Gastroesophageal sphincter (tissue), 4 donors: ENCODE results near the gene COMTD1. TPM values are rescaled to one million over a fixed set of nuclear protein-coding genes. Genes with fewer than 3 reads are reported as not detected.

Source experiments
- ATAC-seq: fragments of 150-250 bp; one replicate; pipeline ENCODE4 v1.9.1; 2016; ENCODE audit warnings: mild to moderate bottlenecking, moderate library complexity
- H3K27ac ChIP-seq, 4 donors: fragments of 200-600 bp; sonication (generic) in 3 of 4; 1 replicate in 3 of 4; 2 replicates in 1 of 4; pipeline ENCODE4 v1.5.1; 2016 to 2019
- H3K27me3 ChIP-seq: fragments of 200-600 bp; sonication (generic); one replicate; pipeline ENCODE4 v1.5.1; 2019
- H3K36me3 ChIP-seq, 2 donors: fragments of 200-600 bp; sonication (generic); one replicate each; pipeline ENCODE4 v1.5.1; 2019; ENCODE audit warnings: control low read depth in 1 of 2
- H3K4me1 ChIP-seq, 3 donors: fragments of 200-600 bp; sonication (generic); 1 replicate in 2 of 3; 2 replicates in 1 of 3; pipeline ENCODE4 v1.5.1; 2016 to 2019; ENCODE audit warnings: control low read depth in 2 of 3
- H3K4me3 ChIP-seq, 2 donors: fragments of 200-600 bp; sonication (generic); one replicate each; pipeline ENCODE4 v1.5.1; 2019; ENCODE audit warnings: mild to moderate bottlenecking in 1 of 2, moderate library complexity in 1 of 2
- H3K9me3 ChIP-seq, 3 donors: fragments of 200-600 bp; sonication (generic); one replicate each; pipeline ENCODE4 v1.5.1; 2017 to 2019; ENCODE audit warnings: control low read depth in 2 of 3
- CTCF ChIP-seq, 4 experiments: fragments of 200-600 bp in 2 of 4; fragments of 450-650 bp in 2 of 4; sonication (generic) in 1 of 4; IDR thresholded peaks; one replicate each; pipeline ENCODE4 v1.5.1; 2017 to 2019; ENCODE audit warnings: antibody characterized with exemption in 4 of 4, mild to moderate bottlenecking in 2 of 4, moderate library complexity in 2 of 4
- EP300 ChIP-seq: sonication (generic); formaldehyde crosslinking; IDR thresholded peaks from one replicate; pipeline ENCODE4 v1.6.1; 2017; ENCODE audit warnings: antibody characterized with exemption, mild to moderate bottlenecking
- POLR2A ChIP-seq, 2 donors: fragments of 450-650 bp; IDR thresholded peaks; one replicate each; pipeline ENCODE4 v1.6.1; 2017; ENCODE audit warnings: antibody characterized with exemption in 2 of 2, mild to moderate bottlenecking in 2 of 2, moderate library complexity in 1 of 2
- POLR2AphosphoS5 ChIP-seq: sonication (generic); formaldehyde crosslinking; IDR thresholded peaks from one replicate; pipeline ENCODE4 v1.6.1; 2017; ENCODE audit warnings: antibody characterized with exemption
- WGBS, 2 donors: methylation state at CpG; one replicate each; pipeline ENCODE4 v1.1.5; 2018; ENCODE audit warnings: low coverage in 1 of 2; 5-methylcytosine and 5-hydroxymethylcytosine counted together
- total RNA-seq, 4 donors: library from RNA; depleted of rRNA; stranded (reverse); fragments of >200 nt; gene quantifications; one replicate each; pipeline ENCODE4 v1.1.0, GENCODE V29; 2016

Gene COMTD1
- total RNA-seq, 4 donors from 2014 or later, result 15.3 to 25.8 (median 21.6) TPM

GRCh38 chr10:75234017-75234682 lies 1.6 kb downstream of the COMTD1 start:
- peak; percentile 87 for ATAC-seq
- Histone ChIP-seq H3K4me1 (peaks cover 0 to 43% (median 0%) of the 10 kb centered on the region in 3 donors), H3K4me3 (peak overlapping the region; percentile 75 to 89), H3K27ac (peak overlapping the region; percentile 72 to 95 (median 90)), H3K36me3 (peaks cover 0 to 32% of the 10 kb centered on the region in 2 donors), H3K27me3 (no peaks in the 10 kb centered on the region), H3K9me3 (no peaks in the 10 kb centered on the region)
- TF ChIP-seq POLR2A (IDR thresholded peaks at IDR 0.05) (peak in 1 of 2 donors; percentile 25), POLR2AphosphoS5 (no peak)
- WGBS, 2 donors, result 0% methylated on average over 4 to 6 of the region's 48 CpGs

DNA sequence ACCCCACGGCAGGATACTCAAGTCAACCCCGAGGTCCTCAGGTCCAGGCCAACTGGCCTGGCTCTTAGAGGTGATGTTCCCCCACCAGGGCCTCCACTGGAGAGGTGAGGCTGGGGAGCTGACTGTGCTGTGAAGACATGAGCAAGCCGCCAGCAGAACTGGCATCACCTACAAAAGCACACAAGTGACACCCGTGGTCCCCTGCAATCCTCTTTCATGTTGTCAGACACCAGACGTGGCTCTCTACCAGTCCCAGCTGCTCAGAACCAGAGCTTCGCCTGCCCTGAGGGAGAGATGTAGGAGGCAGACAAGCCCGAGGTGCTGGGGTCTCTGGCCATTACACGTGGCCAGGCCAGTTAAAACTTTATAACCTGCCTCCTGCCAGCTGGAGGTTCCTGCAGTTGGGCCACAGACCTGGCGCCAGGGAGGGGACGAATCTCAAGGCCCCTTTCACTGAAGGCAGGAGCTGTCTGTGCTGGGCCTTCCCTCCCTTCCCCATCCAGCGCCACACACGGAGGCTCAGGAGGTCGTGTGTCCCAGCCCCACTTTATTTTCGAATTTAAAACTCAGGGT lies 2.2 kb downstream of the COMTD1 start:
- H3K4me1 ChIP-seq, result peaks cover under 1 to 49% (median 2%) of the 10 kb centered on the region in 3 donors
- 61% methylated on average over 8 of the region's 14 CpGs; no CpG with 5 or more reads in 1 of the 2 donors for WGBS, 2 donors
- no peak for ATAC-seq
- peaks cover 0 to 36% of the 10 kb centered on the region in 2 donors for H3K36me3 ChIP-seq
- H3K27ac ChIP-seq, result peak overlapping the region; percentile 72 to 95 (median 90)
- no peaks in the 10 kb centered on the region for H3K9me3 ChIP-seq
- peak overlapping the region in 1 of 2 donors; percentile 89 for H3K4me3 ChIP-seq
- no peaks in the 10 kb centered on the region for H3K27me3 ChIP-seq
- TF ChIP-seq POLR2A (IDR thresholded peaks at IDR 0.05) (no peak), EP300 (no peak), POLR2AphosphoS5 (no peak), CTCF (IDR thresholded peaks at IDR 0.05) (no peak)

- peak overlapping the region in 3 of 4 donors; percentile 5 to 92 (median 46) for H3K27ac ChIP-seq
- TF ChIP-seq EP300 (no peak), POLR2A (IDR thresholded peaks at IDR 0.05) (no peak), CTCF (IDR thresholded peaks at IDR 0.05) (no peak), POLR2AphosphoS5 (peak; percentile 8)
- H3K36me3 ChIP-seq, result peaks cover 0 to 37% of the 10 kb centered on the region in 2 donors
- peaks cover 7 to 65% (median 8%) of the 10 kb centered on the region in 3 donors for H3K4me1 ChIP-seq
- H3K9me3 ChIP-seq, result no peaks in the 10 kb centered on the region
- H3K4me3 ChIP-seq, result no peak overlapping the region
- no peaks in the 10 kb centered on the region for H3K27me3 ChIP-seq
- no peak for ATAC-seq
- WGBS, 2 donors, result 82 to 92% methylated on average over 2 to 4 of the region's 4 CpGs
Observed at GRCh38 chr10:75231672-75232581, 3.8 kb downstream of the COMTD1 start.

- Histone ChIP-seq H3K36me3 (peaks cover 0 to 39% of the 10 kb centered on the region in 2 donors), H3K4me3 (no peak overlapping the region), H3K9me3 (no peaks in the 10 kb centered on the region), H3K27ac (peak overlapping the region in 3 of 4 donors; percentile 39 to 92 (median 46)), H3K27me3 (no peaks in the 10 kb centered on the region), H3K4me1 (peaks cover 17 to 68% (median 21%) of the 10 kb centered on the region in 3 donors)
- no peak for TF ChIP-seq EP300
- TF ChIP-seq POLR2AphosphoS5, result peak; percentile 30
- TF ChIP-seq POLR2A (IDR thresholded peaks at IDR 0.05), result no peak
- peak; percentile 84 to 97 (median 90) for TF ChIP-seq CTCF (IDR thresholded peaks at IDR 0.05)
- 19 to 26% methylated on average over 5 of the region's 5 CpGs for WGBS, 2 donors
- peak; percentile 35 for ATAC-seq
Observed at GRCh38 chr10:75230600-75231038, 5.1 kb downstream of the COMTD1 start.

DNA sequence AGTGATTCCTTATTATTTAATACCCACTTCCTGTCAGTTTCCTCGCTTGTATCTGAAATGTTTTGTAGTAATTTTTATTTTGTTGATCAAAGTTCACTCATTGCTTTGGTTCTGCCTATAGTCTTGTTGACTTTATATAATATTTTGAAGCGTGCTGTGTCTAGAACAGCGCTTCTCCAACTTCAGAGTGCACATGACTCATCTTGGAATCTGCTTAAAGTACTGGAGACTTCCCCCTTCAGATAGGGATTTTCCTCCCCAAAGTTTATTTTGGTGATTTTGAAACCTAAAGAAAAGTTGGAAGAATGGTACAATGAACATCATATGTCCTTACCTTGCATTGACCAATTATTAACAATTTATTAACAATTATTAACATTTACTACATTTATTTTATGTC lies 5.8 kb downstream of the COMTD1 start:
- peaks cover 18 to 68% (median 24%) of the 10 kb centered on the region in 3 donors for H3K4me1 ChIP-seq
- 75 to 76% methylated on average over 3 of the region's 3 CpGs for WGBS, 2 donors
- H3K36me3 ChIP-seq, result peaks cover 0 to 39% of the 10 kb centered on the region in 2 donors
- H3K4me3 ChIP-seq, result no peak overlapping the region
- H3K27me3 ChIP-seq, result no peaks in the 10 kb centered on the region
- TF ChIP-seq EP300 (no peak), POLR2AphosphoS5 (no peak), CTCF (IDR thresholded peaks at IDR 0.05) (no peak), POLR2A (IDR thresholded peaks at IDR 0.05) (no peak)
- no peaks in the 10 kb centered on the region for H3K9me3 ChIP-seq
- ATAC-seq, result no peak
- H3K27ac ChIP-seq, result peak overlapping the region in 3 of 4 donors; percentile 46 to 92 (median 81)
